ENCODE measurements around the gene MAMDC4.

- TF ChIP-seq CTCF (IDR thresholded peaks at IDR 0.05; ENCODE audit: low read length) = no peak
- TF ChIP-seq EZH2 (IDR thresholded peaks at IDR 0.05; ENCODE audit: borderline replicate concordance, low read length) = no peak
Measured at GRCh38 chr9:136820971-136821825, 30.9 kb upstream of the MAMDC4 start.

Data from OCI-LY1 (cell line).